NCI-H748 (cell line): ENCODE measurements around the gene SART3.

Experiments
- DNase-seq: peaks from one replicate; lab custom pipeline; 2025; ENCODE audit not compliant: unreplicated experiment; lab: John Stamatoyannopoulos, UW

Gene SART3, protein sequence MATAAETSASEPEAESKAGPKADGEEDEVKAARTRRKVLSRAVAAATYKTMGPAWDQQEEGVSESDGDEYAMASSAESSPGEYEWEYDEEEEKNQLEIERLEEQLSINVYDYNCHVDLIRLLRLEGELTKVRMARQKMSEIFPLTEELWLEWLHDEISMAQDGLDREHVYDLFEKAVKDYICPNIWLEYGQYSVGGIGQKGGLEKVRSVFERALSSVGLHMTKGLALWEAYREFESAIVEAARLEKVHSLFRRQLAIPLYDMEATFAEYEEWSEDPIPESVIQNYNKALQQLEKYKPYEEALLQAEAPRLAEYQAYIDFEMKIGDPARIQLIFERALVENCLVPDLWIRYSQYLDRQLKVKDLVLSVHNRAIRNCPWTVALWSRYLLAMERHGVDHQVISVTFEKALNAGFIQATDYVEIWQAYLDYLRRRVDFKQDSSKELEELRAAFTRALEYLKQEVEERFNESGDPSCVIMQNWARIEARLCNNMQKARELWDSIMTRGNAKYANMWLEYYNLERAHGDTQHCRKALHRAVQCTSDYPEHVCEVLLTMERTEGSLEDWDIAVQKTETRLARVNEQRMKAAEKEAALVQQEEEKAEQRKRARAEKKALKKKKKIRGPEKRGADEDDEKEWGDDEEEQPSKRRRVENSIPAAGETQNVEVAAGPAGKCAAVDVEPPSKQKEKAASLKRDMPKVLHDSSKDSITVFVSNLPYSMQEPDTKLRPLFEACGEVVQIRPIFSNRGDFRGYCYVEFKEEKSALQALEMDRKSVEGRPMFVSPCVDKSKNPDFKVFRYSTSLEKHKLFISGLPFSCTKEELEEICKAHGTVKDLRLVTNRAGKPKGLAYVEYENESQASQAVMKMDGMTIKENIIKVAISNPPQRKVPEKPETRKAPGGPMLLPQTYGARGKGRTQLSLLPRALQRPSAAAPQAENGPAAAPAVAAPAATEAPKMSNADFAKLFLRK

DNA sequence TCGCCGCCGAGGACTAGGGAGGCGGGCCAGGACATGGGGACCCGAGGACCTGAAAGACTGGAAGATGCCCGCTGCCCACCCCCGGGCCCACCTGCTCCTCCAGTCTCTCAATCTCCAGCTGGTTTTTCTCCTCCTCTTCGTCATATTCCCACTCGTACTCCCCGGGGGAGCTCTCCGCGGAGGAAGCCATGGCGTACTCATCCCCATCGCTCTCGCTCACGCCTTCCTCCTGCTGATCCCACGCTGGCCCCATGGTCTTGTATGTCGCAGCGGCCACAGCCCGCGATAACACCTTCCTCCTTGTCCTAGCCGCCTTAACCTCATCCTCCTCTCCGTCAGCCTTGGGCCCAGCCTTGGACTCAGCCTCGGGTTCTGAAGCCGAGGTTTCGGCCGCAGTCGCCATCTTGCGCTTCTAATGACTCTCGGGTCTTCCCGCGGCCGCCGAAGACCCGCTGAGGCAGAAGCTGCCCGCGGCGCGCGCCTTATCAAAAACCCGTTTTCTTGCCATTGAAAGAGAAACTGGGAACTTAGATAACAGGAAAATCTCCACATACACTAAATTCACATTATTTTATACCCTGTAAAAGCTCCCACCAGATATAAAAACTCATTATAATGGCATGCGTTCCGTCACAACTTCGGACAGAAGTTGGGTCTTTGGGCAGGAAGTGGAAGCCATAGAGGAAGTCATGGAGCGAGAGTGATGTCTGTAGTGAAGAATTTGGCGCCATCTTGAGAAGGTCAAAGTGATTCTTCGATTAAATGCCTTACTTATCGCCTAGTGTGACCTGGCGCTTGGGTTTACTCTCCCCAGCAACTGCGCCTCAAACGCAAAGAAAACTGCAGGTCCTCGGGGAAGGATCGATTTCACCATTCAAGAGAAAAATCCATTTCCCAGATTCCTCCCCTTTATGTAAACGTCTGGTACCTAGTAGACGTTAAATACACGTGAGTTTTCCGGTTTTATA lies at the start of gene SART3:
SART3 (minus strand) TSS at position 422 of the 968 bp plus-strand sequence; CDS start at position 403, 19 bp downstream.
- peak; percentile 92 for DNase-seq

DNA sequence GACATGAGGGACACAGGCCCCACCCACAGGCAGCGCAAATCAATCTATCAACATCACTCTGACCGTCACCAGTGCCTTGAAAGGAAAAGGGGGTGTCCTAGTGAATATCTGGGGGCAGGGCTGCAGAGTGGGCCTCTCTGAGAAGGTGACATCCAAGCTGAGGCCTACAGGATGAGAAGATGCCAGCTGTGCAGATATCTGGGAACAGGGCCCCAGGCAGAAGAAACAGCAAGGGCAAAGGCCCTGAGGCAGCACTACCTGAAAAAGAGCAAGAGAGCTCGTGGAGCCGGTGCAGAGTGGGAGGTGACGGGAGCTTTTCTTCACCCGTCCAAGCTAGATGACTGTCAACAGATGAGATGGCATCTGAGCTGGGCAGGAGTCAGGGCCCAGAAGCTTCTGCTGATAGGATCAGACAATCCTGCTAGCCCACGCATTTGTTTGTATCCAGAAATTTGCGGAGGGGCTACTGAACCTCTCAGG lies 49.4 kb upstream of the SART3 start:
- no peak for DNase-seq

DNA sequence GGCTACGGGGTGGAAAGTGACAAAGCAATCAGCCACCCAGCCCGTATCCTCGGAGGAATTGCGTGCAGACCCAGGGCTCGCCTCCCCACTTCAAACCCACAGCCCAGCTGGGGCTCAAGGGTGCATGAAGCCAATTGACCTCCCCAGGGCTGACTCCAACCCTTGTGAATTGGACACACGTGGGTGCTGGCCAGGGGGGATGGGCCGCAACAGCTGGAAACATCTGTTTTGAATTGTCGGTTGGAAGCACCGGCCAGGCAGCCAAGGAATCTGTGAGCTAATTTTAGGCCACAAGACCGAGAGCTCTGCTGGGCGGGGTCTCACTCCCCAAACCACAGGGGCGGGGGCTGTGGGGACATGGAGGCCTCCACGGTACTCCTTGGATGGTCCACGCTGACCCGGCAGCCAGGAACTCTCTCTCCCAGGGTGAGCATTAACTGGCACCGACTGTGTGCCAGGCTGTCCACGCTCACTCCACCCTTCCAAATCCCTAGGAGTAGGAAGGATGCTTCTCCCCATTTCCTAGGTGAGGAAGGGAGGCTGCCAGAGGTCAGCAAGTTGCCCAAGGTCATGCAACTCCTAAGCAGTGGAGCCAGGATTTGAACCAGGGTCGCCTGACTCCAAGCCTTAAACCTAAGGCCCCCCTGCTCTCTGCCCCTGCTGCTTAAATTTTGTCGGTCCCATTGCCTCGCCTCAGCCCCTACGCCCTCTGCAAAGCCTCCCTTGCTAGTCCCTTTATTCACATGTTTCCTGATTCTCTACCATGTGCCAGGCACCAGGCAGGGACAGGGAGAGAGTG lies 48.8 kb upstream of the SART3 start:
- DNase-seq = no peak

DNA sequence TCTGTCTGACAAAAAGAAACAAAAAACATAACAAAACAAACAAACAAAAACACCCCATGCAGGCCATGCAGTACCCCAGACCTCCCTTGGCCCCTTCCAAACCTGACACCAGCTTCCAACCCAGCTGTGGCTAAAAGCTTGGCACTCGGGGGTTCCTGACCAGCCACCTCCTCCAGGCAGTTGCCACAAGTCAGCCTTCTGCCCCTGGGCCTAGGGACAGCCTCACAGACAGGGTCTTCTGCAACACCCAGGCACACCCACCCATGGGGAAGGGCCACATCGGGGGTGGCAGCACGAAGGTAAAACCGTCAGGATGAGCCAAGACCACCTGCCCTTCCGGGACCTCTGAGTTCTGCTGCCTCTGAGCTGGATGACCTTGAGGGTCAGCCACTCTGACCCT lies 47.6 kb upstream of the SART3 start:
- no peak for DNase-seq

DNA sequence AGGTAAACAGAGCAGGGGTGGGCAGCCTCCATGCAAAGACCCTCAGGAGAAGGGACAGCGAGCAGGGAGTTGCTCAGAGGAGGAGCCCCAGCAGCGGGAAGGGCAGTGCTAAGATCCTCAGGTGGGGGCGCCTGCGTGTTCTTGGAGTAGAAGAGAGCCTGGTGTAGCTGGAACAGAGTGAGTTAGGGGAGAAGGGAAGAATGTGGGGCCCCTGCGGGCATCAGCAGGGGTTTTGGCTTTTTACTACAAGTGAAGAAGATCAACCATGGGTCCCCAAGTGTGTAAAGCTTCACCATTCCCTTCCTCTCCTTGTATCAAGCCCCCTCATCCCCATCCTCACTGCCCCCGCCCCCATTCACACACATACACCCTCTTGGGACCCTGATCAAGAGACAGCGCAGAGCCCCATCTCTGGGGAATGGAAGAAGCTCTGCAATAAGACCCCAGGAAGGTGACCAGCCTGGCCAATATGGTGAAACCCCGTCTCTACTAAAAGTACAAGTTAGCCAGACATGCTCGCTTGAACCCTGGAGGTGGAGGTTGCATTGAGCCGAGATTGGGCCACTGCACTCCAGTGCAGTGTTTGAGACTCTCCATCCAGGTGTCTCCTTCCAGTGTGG lies 47.1 kb upstream of the SART3 start:
- no peak for DNase-seq

DNA sequence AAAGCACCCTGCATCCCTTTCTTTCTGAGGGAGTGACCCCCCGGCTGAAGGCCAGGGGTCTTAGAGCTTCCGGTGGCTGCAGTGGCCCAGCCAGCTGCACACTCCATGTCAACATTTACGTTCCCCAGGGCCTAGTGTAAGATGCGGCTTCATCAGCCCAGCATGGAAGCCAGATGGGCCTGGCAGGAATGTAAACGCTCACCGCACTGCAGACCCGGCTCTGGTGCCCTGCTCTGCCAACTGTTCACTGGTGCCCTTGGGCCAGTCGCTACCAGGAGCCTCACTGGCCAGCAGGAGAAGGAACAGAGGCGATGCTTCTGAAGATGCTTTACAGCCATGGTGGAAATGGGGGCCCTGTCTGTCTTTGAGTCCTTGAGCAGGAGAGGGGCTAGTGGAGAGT lies 45.5 kb upstream of the SART3 start:
- DNase-seq = no peak

DNA sequence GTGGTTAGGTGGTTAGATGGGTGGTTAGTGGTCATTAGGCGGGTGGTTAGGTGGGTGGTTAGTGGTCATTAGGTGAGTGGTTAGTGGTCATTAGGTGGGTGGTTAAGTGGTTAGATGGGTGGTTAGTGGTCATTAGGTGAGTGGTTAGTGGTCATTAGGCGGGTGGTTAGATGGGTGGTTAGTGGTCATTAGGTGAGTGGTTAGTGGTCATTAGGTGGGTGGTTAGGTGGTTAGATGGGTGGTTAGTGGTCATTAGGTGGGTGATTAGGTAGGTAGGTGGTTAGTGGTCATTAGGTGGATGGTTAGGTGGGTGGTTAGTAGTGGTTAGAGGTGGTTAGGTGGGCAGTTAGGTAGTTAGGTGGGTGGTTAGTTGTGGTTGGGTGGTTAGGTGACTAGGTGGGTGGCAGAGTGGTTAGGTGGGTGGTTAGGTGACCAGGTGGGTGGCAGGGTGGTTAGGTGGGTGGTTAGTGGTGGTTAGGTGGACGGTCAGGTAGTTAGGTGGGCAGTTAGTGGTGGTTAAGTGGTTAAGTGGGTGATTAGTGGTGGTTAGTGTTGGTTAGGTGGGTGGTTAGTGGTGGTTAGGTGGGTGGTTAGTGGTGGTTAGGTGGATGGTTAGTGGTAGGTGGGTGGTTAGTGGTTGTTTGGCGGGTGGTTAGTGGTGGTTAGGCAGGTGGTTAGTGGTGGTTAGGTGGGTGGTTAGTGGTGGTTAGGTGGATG lies 44.9 kb upstream of the SART3 start:
- DNase-seq = no peak

DNA sequence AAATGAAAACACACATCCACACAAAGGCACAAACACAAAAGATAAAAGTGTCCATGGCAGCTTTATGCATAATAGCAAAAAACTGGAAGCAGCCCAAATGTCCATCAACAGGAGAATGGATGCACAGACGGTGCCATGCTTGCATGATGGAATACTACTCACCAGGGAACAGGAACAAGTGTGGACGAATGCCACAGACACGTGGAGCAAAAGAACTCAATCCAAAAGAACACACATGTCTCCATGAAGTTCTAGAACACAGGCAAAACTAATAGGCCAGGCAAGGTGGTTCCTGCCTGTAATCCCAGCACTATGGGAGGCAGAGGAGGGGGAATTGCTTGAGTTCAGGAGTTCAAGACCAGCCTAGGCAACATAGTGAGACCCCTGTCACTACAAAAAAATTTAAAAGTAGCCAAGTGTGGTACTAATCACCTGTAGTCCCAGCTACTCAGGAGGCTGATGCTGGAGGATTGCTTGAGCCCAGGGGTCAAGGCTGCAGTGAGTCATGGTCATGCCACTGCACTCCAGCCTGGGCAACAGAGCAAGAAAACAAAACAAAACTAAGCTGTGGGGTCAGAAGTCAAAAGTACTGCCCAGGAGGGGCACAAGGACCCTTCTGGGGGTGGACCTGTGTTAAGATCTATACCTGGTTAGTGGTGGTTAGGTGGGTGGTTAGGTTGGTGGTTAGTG lies 44.2 kb upstream of the SART3 start:
- DNase-seq = no peak

DNA sequence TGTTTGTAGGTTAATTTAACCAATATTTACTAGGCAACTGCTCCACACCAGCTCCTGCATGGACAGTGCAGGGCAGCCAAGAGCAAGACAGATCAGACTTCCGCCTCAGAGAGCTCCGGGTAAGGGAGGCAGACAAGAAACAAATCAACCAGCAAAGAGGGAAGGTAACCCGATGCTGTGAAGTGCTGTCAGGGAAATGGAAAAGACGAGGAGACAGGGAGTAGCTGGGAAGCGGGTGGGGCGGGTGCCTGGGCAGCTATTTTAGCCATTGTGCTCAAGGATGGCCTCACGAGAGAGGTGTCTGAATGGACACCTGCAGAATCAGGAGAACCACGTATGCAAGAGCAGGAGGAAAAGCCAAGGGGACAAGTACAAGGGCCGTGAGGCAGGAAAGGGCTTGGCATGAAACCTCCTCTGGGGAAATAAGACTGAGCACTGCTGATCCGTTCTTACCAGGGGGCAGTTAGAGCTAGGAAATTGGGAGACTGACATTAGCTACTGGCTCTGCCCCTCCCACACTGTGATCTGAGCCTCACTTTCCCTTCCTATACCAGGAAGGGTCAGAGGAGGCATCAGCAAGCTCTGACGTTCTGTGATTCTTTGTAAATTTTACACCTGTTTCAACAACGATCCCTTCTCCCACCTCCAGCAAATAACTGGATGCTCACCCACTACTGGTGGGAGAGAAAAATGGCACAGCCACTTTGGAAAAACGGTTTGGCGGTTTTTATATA lies 43.4 kb upstream of the SART3 start:
- DNase-seq = peak; percentile 42

DNA sequence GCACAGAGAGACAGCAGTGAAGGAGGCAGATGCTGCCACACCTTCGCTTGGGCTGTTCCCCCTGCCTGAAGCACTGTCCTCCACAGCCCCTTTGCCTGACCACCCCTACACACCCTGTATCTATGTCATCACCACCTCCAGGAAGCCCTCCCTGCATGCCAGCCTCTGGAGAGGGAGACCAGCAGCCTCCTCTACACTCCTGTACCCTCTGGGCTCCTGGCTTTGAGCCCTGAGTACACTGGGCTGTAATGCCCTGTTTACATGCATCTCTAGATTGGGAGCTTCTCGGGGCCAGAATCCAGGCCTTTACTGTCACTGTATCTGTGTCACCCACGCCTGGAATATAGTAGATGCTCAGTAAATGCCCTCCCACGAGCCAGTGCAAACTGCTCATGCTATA lies 42.8 kb upstream of the SART3 start:
- DNase-seq = no peak

DNA sequence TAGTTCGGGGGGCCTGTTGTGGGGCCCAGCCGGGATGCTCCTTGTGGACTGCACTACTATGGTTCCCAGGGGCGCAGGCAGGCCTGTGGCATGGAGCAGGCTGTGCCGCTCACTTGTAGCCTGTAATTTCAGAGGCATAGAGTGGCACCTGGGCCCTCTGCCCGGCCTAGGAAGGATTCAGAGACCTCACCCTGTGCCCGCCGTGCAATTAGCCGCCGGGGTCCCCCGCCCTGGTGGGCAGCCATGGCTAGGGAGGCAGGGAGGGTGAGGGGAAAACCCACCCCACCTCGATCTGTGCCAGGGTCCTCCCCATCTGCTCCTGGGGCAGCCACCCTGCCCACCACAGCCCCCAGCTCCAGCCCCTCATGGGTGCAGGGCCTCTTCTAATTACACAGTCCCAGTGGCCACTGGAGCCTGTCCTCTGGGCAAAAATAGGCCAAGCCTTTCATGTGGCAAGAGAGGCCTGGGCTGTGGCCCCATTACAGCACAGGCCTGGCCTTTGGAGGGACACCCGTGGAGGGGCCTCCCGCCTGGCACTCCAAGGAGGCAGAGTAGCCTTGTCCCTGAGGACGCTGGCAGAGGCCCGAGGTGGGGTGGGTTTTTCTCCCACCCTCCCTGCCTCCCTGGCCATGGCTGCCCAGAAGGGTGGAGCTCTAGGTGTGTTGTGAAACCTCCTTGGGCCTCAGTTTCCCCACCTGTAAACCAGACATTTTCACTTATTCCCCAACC lies 42.2 kb upstream of the SART3 start:
- no peak for DNase-seq

DNA sequence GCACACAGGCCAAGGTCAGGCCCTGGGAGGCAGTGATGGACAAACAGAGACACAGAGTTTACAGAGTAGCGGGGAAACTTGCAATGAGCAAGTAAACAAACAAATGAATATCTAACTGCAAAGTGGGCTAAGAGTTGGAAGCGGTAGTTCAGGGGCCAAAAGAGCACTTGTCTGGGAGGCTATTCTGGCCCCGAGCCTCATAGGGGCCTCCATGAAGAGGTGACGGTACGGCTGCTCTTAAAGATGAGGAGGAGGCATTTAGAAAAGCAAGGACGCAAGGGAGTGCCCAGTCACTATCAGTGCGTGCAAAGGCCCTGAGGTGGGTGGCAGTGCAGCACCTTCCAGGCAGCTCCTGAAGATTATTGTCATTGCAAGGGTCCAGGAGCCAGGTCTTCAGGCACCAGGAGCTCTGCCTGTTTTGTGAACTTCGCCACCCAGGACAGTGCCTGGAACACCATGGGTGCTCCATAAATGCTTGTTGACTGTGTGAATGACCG lies 41.3 kb upstream of the SART3 start:
- DNase-seq = no peak

DNA sequence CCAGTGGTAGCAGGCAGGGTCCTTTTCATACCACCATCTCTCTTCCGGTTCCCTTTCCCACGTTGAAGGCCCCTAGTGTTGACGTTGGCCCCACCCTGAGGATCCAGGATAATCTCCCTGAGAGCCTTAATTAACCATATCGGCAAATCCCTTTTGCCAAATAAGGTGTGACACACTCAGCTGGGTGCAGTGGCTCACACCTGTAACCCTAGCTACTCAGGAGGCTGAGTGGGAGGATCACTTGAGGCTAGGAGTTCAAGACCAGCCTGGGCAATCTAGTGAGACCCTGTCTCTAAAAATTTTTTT lies 39.7 kb upstream of the SART3 start:
- DNase-seq = no peak

DNA sequence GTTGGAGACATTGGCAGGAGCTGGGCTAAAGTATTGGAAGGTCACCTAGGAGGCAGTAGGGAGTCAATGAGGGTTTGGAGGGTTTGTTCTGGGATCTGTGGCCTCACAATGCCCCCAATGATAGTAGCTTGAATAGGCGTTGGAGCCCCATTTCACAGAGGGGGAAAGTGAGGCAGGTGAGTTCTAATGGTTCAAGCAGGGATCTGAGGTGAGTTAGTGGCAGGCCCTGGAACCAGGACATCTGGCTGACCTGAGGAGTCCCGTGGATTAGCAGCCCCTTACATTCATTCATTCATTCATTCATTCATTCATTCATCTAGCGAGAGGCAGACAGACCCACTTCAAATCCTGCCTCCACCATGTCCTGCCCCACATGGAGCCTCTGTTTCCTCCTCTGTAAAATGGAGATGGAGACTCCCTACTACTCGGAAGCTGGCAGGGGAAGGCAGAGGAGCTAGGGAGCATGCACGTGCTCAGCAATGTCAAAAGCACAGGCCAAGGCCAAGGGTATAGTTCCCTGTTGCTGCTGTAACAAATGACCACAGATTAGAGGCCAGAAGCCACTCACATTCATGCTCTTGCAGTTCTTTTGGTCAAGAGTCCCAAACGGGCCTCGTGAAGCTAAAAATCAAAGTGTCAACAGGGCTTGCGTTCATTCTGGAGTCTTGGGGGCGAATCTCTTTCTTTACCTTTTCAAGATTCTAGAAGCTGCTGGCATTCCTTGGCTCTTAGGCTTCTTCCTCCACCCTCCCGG lies 39.2 kb upstream of the SART3 start:
- DNase-seq = no peak

DNA sequence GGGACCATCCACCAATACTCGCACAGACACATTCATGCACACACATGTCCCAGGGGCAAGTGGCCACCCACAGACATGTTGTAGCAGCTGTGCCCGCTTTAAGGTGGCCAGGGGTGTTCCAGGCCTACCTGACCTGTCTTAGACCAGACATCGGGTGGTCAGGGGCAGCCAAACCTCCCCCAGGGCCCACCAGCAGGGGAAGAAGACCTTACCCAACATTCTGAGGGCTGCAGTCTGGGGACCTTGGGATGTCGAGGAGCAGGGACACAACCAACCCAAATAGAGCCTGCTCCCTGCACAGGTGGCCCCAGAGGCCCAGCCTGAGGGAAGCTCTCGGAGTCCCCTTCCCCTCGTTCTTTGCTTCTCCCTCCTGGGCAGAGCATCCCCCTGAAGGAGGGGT lies 38.6 kb upstream of the SART3 start:
- DNase-seq = no peak

DNA sequence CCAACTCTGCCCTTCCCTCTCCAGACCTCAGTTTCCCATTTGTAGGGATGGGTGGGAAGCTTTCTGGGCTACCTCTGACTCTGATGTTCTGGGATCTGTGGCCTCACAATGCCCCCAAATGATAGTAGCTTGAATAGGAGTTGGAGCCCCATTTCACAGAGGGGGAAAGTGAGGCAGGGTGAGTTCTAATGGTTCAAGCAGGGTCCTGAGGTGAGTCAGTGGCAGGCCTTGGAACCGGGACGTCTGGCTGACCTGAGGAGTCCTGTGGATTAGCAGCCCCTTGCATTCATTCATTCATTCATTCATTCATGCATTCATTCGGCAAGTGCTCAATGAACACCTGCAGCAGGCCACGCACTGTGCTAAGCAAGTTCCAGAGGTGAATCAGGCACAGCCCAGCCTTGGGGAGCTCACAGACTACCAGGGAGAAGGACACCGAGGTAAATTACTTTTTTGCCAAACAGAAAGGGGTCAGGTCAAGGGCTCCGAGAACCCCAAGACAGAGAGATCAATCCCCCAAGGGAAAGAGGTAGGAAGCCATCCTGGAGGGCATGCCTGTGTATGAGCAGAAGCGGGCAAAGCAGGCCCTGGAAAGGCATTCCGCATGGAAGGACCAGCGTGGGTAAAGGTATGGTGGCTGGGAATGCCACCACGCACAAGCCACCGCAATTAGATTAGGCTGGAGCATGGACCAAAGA lies 37.7 kb upstream of the SART3 start:
- no peak for DNase-seq
